Neuronal stem cell (in vitro differentiated cells): Measurements from ENCODE around the gene CEP55.
"Not testable (repeated sequence)": the region's sequence is repeated elsewhere in the genome, so short reads cannot be mapped to it uniquely, and the experiment has no call there.

Experiments
- DNase-seq: peaks from one replicate; pipeline ENCODE4 v3.0.0-alpha.2; 2013; ENCODE audit warnings: low spot score
- H2AFZ ChIP-seq: one replicate; pipeline ENCODE4 v1.6.1; 2013; ENCODE audit warnings: mild to moderate bottlenecking, low read length, inconsistent platforms
- H2AK5ac ChIP-seq: 2 replicates; pipeline ENCODE4 v1.6.1; 2013; ENCODE audit warnings: low read depth, mild to moderate bottlenecking, inconsistent platforms, low read length, moderate library complexity, mixed read lengths
- H2BK120ac ChIP-seq: 2 replicates; pipeline ENCODE4 v1.6.1; 2013; ENCODE audit warnings: low read depth, mild to moderate bottlenecking, inconsistent platforms, low read length, moderate library complexity, mixed read lengths
- H2BK12ac ChIP-seq: one replicate; pipeline ENCODE4 v1.6.1; 2013; ENCODE audit warnings: low read length, inconsistent platforms
- H2BK15ac ChIP-seq: 2 replicates; pipeline ENCODE4 v1.6.1; 2013; ENCODE audit warnings: mild to moderate bottlenecking, low read length, inconsistent platforms, mixed read lengths
- H2BK5ac ChIP-seq: one replicate; pipeline ENCODE4 v1.6.1; 2013; ENCODE audit warnings: inconsistent platforms, mild to moderate bottlenecking, low read length, moderate library complexity
- H3K14ac ChIP-seq: one replicate; pipeline ENCODE4 v1.6.1; 2013; ENCODE audit warnings: low read length, inconsistent platforms
- H3K18ac ChIP-seq: 2 replicates; pipeline ENCODE4 v1.6.1; 2013; ENCODE audit warnings: low read length, inconsistent platforms
- H3K23ac ChIP-seq: 2 replicates; pipeline ENCODE4 v1.6.1; 2013; ENCODE audit warnings: low read depth, mild to moderate bottlenecking, mixed read lengths, low read length, inconsistent platforms; ENCODE audit not compliant: poor library complexity
- H3K27ac ChIP-seq: replicated peaks from 3 replicates; pipeline ENCODE4 v1.5.1; 2013; ENCODE audit warnings: low read length, inconsistent platforms
- H3K27me3 ChIP-seq, 3 experiments: 2 replicates each; pipeline ENCODE4 v1.6.1; 2013; ENCODE audit warnings: low read length in 3 of 3, mild to moderate bottlenecking in 2 of 3, inconsistent platforms in 1 of 3, low read depth in 1 of 3, mixed read lengths in 1 of 3, moderate library complexity in 1 of 3; ENCODE audit not compliant: control insufficient read depth in 3 of 3, insufficient read depth in 3 of 3
- H3K36me3 ChIP-seq, 2 donors: replicated peaks in 1 of 2; 2 replicates each; pipeline ENCODE4 v1.6.1; 2013; ENCODE audit warnings: low read length in 2 of 2; ENCODE audit not compliant: control insufficient read depth in 2 of 2, insufficient read depth in 2 of 2
- H3K4ac ChIP-seq: 2 replicates; pipeline ENCODE4 v1.6.1; 2013; ENCODE audit warnings: inconsistent platforms, mild to moderate bottlenecking, low read length, moderate library complexity
- H3K4me1 ChIP-seq, 2 donors: 1 replicate in 1 of 2; 2 replicates in 1 of 2; pipeline ENCODE4 v1.6.1; 2013; ENCODE audit warnings: low read length in 2 of 2, low read depth in 1 of 2; ENCODE audit not compliant: control insufficient read depth in 2 of 2, insufficient read depth in 1 of 2
- H3K4me2 ChIP-seq: one replicate; pipeline ENCODE4 v1.6.1; 2013; ENCODE audit warnings: mild to moderate bottlenecking, low read length, inconsistent platforms; ENCODE audit not compliant: insufficient read depth, poor library complexity, severe bottlenecking
- H3K4me3 ChIP-seq, 2 donors: 2 replicates each; pipeline ENCODE4 v1.5.1; 2013; ENCODE audit warnings: low read length in 2 of 2, mild to moderate bottlenecking in 2 of 2, inconsistent platforms in 1 of 2, moderate library complexity in 1 of 2
- H3K79me1 ChIP-seq: one replicate; pipeline ENCODE4 v1.6.1; 2013; ENCODE audit warnings: low read depth, mild to moderate bottlenecking, inconsistent platforms, low read length, moderate library complexity
- H3K9ac ChIP-seq: one replicate; pipeline ENCODE4 v1.6.1; 2013; ENCODE audit warnings: mild to moderate bottlenecking, low read depth, low read length, inconsistent platforms; ENCODE audit not compliant: poor library complexity
- H3K9me3 ChIP-seq, 2 donors: replicated peaks in 1 of 2; 2 replicates each; pipeline versions ENCODE3 to v1.6.1; 2013; ENCODE audit warnings: low read length in 2 of 2, mild to moderate bottlenecking in 2 of 2, inconsistent platforms in 1 of 2, low read depth in 1 of 2, mixed read lengths in 1 of 2, moderate library complexity in 1 of 2; ENCODE audit not compliant: control insufficient read depth in 2 of 2, insufficient read depth in 1 of 2
- H4K8ac ChIP-seq: one replicate; pipeline ENCODE4 v1.6.1; 2013; ENCODE audit warnings: low read depth, mild to moderate bottlenecking, inconsistent platforms, low read length, moderate library complexity
- H4K91ac ChIP-seq: one replicate; pipeline ENCODE4 v1.6.1; 2013; ENCODE audit warnings: low read length, low read depth, mild to moderate bottlenecking, inconsistent platforms; ENCODE audit not compliant: poor library complexity
- WGBS, 2 donors: extraction: QIAGEN DNeasy Blood & Tissue Kit; methylation state at CpG; one replicate each; pipeline ENCODE4 v1.1.7; 2013; ENCODE audit warnings: missing lambda C conversion rate in 2 of 2, mixed read lengths in 1 of 2; ENCODE audit not compliant: insufficient read length in 2 of 2, insufficient replicate concordance in 1 of 2; ENCODE audit errors: extremely low coverage in 2 of 2; 5-methylcytosine and 5-hydroxymethylcytosine counted together

The CEP55 gene

GRCh38 chr10:93464776-93465388 lies 31.5 kb upstream of the CEP55 start:
- H3K4me1 ChIP-seq = peaks cover 6 to 8% of the 10 kb centered on the region in 2 donors
- H2AFZ ChIP-seq = no peak overlapping the region
- H4K91ac ChIP-seq = no peak overlapping the region
- no peak overlapping the region for H3K4me3 ChIP-seq
- H3K27me3 ChIP-seq = no peaks in the 10 kb centered on the region
- no peaks in the 10 kb centered on the region for H3K79me1 ChIP-seq
- WGBS, 2 donors = no CpG with 5 or more reads among the region's 5 CpGs
- no peak overlapping the region for H4K8ac ChIP-seq
- H2BK5ac ChIP-seq = no peak overlapping the region
- H2BK15ac ChIP-seq = no peak overlapping the region
- no peak overlapping the region for H2BK120ac ChIP-seq
- no peak overlapping the region for H3K27ac ChIP-seq
- H3K14ac ChIP-seq = no peak overlapping the region
- H2BK12ac ChIP-seq = no peak overlapping the region
- no peaks in the 10 kb centered on the region for H3K36me3 ChIP-seq
- H3K18ac ChIP-seq = no peak overlapping the region
- no peak overlapping the region for H3K4me2 ChIP-seq
- peaks cover 0 to 1% of the 10 kb centered on the region in 2 donors for H3K9me3 ChIP-seq
- no peak overlapping the region for H2AK5ac ChIP-seq
- H3K4ac ChIP-seq = no peak overlapping the region
- no peak overlapping the region for H3K23ac ChIP-seq
- H3K9ac ChIP-seq = no peak overlapping the region
- no peak for DNase-seq

GRCh38 chr10:93465806-93466675 lies 30.4 kb upstream of the CEP55 start:
- peak overlapping the region; percentile 10 for H2BK15ac ChIP-seq
- no peak overlapping the region for H3K27ac ChIP-seq
- peak overlapping the region; percentile 79 for H3K18ac ChIP-seq
- H3K4me3 ChIP-seq = no peak overlapping the region
- no peaks in the 10 kb centered on the region for H3K79me1 ChIP-seq
- H3K14ac ChIP-seq = no peak overlapping the region
- H3K4me1 ChIP-seq = peaks cover 6 to 10% of the 10 kb centered on the region in 2 donors
- no peak overlapping the region for H2AFZ ChIP-seq
- H4K91ac ChIP-seq = no peak overlapping the region
- H3K9me3 ChIP-seq = peaks cover 0 to 4% of the 10 kb centered on the region in 2 donors
- H2BK5ac ChIP-seq = no peak overlapping the region
- no peak overlapping the region for H3K9ac ChIP-seq
- H3K27me3 ChIP-seq = no peaks in the 10 kb centered on the region
- H2BK120ac ChIP-seq = peak overlapping the region; percentile 9
- H3K23ac ChIP-seq = no peak overlapping the region
- no peak overlapping the region for H3K4me2 ChIP-seq
- no peak overlapping the region for H2BK12ac ChIP-seq
- H3K4ac ChIP-seq = no peak overlapping the region
- no peak for DNase-seq
- no peak overlapping the region for H4K8ac ChIP-seq
- no peaks in the 10 kb centered on the region for H3K36me3 ChIP-seq
- no CpG with 5 or more reads among the region's 8 CpGs for WGBS, 2 donors
- peak overlapping the region; percentile 60 for H2AK5ac ChIP-seq

- not testable (repeated sequence) for H2BK15ac ChIP-seq, H3K9ac ChIP-seq, H3K79me1 ChIP-seq, H2BK5ac ChIP-seq, H3K27ac ChIP-seq, H3K4me2 ChIP-seq, H3K18ac ChIP-seq, H3K9me3 ChIP-seq, H2AK5ac ChIP-seq, H3K4me3 ChIP-seq, H2AFZ ChIP-seq, H3K14ac ChIP-seq, H4K8ac ChIP-seq, H3K4me1 ChIP-seq, DNase-seq, H3K4ac ChIP-seq, H3K27me3 ChIP-seq, H2BK12ac ChIP-seq, H2BK120ac ChIP-seq, H3K23ac ChIP-seq, H3K36me3 ChIP-seq, H4K91ac ChIP-seq
- no CpG with 5 or more reads among the region's 4 CpGs for WGBS, 2 donors
Observed at GRCh38 chr10:93467635-93468034, 28.8 kb upstream of the CEP55 start.

GRCh38 chr10:93468461-93469213 lies 27.8 kb upstream of the CEP55 start:
- Histone ChIP-seq H2BK120ac (no peak overlapping the region), H3K4me3 (no peak overlapping the region), H3K4me1 (peaks cover 4 to 9% of the 10 kb centered on the region in 2 donors), H3K79me1 (no peaks in the 10 kb centered on the region), H2BK5ac (no peak overlapping the region), H3K27ac (peak overlapping the region; percentile 42), H2AK5ac (no peak overlapping the region), H3K4ac (no peak overlapping the region), H3K9me3 (peaks cover 0 to 4% of the 10 kb centered on the region in 2 donors), H2BK15ac (no peak overlapping the region), H2AFZ (no peak overlapping the region), H3K27me3 (no peaks in the 10 kb centered on the region), H3K4me2 (no peak overlapping the region), H3K9ac (no peak overlapping the region), H3K36me3 (no peaks in the 10 kb centered on the region), H2BK12ac (no peak overlapping the region), H3K23ac (no peak overlapping the region), H3K18ac (peak overlapping the region; percentile 74), H4K91ac (no peak overlapping the region), H3K14ac (no peak overlapping the region), H4K8ac (no peak overlapping the region)
- no CpG with 5 or more reads among the region's 10 CpGs for WGBS, 2 donors
- no peak for DNase-seq
